ENCODE measurements around the gene GNA12.

The GNA12 gene

GRCh38 chr7:2800931-2801688, 43.0 kb downstream of the GNA12 start:
- DNase-seq, result no peak

GRCh38 chr7:2800220-2800930, 43.7 kb downstream of the GNA12 start:
- DNase-seq, result no peak

- no peak for DNase-seq
Observed at GRCh38 chr7:2799253-2799652, 44.9 kb downstream of the GNA12 start.

GRCh38 chr7:2798669-2799068, 45.4 kb downstream of the GNA12 start:
- DNase-seq, result no peak

- no peak for DNase-seq
Observed at GRCh38 chr7:2796358-2797352, 47.5 kb downstream of the GNA12 start.

- DNase-seq, result no peak
Observed at GRCh38 chr7:2795906-2796305, 48.2 kb downstream of the GNA12 start.

GRCh38 chr7:2794836-2795636, 49.1 kb downstream of the GNA12 start:
- no peak for DNase-seq

GRCh38 chr7:2792856-2793487, 51.1 kb downstream of the GNA12 start:
- no peak for DNase-seq

GRCh38 chr7:2792235-2792634, 51.9 kb downstream of the GNA12 start:
- DNase-seq, result no peak

GRCh38 chr7:2791390-2791789, 52.7 kb downstream of the GNA12 start:
- DNase-seq, result no peak

- DNase-seq, result no peak
Observed at GRCh38 chr7:2787251-2787951, 56.7 kb downstream of the GNA12 start.

- no peak for DNase-seq
Observed at GRCh38 chr7:2786607-2787116, 57.4 kb downstream of the GNA12 start.

GRCh38 chr7:2785071-2785500, 59.0 kb downstream of the GNA12 start:
- no peak for DNase-seq

GRCh38 chr7:2782565-2782964, 61.5 kb downstream of the GNA12 start:
- no peak for DNase-seq

- DNase-seq, result no peak
Observed at GRCh38 chr7:2782121-2782520, 62.0 kb downstream of the GNA12 start.

GRCh38 chr7:2781636-2782035, 62.5 kb downstream of the GNA12 start:
- DNase-seq, result no peak

GRCh38 chr7:2779051-2779450, 65.1 kb downstream of the GNA12 start:
- no peak for DNase-seq

GRCh38 chr7:2777898-2778535, 66.1 kb downstream of the GNA12 start:
- DNase-seq, result no peak

GRCh38 chr7:2776401-2776800, 67.7 kb downstream of the GNA12 start:
- DNase-seq, result no peak

- DNase-seq, result no peak
Observed at GRCh38 chr7:2775785-2776184, 68.3 kb downstream of the GNA12 start.

All from NK-92 treated with Interleukin-12 subunit alpha and Interleukin-12 subunit beta, amount 100 ng/mL, for 24 hours (cell line).